ENCODE measurements around the gene ZNF366. TPM values are rescaled to one million over a fixed set of nuclear protein-coding genes. Genes with fewer than 3 reads are reported as not detected.

ZNF366 gene
- total RNA-seq, 4 donors from 2014 or later: 1.3 to 14.7 (median 3.0) TPM

DNA sequence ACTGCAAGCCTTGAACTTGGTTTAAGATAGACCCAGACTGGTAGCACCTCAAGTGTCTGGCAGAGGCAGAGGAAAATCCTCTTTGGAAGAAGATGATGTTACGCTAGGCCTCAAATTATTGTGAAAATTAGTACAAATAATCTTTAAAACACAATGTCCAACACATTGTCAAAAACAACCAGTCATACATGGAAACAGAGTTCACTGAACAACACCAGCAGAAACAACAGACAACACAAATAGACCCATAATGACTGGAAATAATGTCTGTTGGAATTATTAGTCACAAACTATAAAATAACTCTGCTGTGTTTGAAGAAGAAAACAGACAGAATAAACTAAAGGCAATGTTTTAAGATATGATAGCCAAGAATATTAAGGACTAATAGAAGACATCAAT, 15.4 kb upstream of the ZNF366 start:
- H3K4me1 ChIP-seq: peaks cover 0 to 3% of the 10 kb centered on the region in 2 donors
- H3K27ac ChIP-seq: no peak overlapping the region
- no peak for DNase-seq
- no peak for TF ChIP-seq POLR2A (IDR thresholded peaks at IDR 0.05)
- WGBS, 2 donors: 97 to 100% methylated on average over 1 of the region's 1 CpG
- intact Hi-C loops (cut with DNase I): loop anchor here (5.0 kb wide), 1 partner anchor 155 kb away; no protein-coding TSS in a partner anchor
- no peak overlapping the region for H3K4me3 ChIP-seq (replicated peaks in 1 of 3)
- no peaks in the 10 kb centered on the region for H3K36me3 ChIP-seq
- H3K27me3 ChIP-seq: no peaks in the 10 kb centered on the region
- H3K9me3 ChIP-seq: no peaks in the 10 kb centered on the region

DNA sequence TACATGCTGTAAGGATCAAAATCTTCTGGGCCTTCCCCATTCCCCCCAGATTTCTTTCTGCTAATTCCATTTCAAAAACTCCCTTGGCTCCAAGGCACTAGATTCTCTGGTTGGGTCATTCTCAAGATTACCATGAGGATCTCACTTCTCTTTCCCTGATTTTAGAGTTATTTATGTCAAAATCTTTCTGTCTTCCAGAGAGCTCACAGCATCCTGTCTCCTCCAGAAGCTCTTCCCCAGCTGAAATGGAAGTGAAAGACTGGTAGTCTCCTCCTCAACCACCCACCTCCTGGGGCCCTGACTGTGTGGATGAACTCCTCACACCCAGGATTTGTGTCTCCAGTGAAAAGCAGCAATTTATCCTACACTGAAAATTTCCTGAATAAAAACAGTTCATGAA, 11.9 kb upstream of the ZNF366 start:
- Histone ChIP-seq H3K4me1 (peaks cover 0 to 3% of the 10 kb centered on the region in 2 donors), H3K27ac (no peak overlapping the region), H3K9me3 (no peaks in the 10 kb centered on the region), H3K27me3 (no peaks in the 10 kb centered on the region), H3K4me3 (replicated peaks in 1 of 3) (no peak overlapping the region), H3K36me3 (no peaks in the 10 kb centered on the region)
- intact Hi-C loops (cut with DNase I): no loop called here
- TF ChIP-seq, protein P1, sequence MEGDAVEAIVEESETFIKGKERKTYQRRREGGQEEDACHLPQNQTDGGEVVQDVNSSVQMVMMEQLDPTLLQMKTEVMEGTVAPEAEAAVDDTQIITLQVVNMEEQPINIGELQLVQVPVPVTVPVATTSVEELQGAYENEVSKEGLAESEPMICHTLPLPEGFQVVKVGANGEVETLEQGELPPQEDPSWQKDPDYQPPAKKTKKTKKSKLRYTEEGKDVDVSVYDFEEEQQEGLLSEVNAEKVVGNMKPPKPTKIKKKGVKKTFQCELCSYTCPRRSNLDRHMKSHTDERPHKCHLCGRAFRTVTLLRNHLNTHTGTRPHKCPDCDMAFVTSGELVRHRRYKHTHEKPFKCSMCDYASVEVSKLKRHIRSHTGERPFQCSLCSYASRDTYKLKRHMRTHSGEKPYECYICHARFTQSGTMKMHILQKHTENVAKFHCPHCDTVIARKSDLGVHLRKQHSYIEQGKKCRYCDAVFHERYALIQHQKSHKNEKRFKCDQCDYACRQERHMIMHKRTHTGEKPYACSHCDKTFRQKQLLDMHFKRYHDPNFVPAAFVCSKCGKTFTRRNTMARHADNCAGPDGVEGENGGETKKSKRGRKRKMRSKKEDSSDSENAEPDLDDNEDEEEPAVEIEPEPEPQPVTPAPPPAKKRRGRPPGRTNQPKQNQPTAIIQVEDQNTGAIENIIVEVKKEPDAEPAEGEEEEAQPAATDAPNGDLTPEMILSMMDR (IDR thresholded peaks at IDR 0.05): no peak
- TF ChIP-seq POLR2A (IDR thresholded peaks at IDR 0.05): no peak
- no peak for DNase-seq

DNA sequence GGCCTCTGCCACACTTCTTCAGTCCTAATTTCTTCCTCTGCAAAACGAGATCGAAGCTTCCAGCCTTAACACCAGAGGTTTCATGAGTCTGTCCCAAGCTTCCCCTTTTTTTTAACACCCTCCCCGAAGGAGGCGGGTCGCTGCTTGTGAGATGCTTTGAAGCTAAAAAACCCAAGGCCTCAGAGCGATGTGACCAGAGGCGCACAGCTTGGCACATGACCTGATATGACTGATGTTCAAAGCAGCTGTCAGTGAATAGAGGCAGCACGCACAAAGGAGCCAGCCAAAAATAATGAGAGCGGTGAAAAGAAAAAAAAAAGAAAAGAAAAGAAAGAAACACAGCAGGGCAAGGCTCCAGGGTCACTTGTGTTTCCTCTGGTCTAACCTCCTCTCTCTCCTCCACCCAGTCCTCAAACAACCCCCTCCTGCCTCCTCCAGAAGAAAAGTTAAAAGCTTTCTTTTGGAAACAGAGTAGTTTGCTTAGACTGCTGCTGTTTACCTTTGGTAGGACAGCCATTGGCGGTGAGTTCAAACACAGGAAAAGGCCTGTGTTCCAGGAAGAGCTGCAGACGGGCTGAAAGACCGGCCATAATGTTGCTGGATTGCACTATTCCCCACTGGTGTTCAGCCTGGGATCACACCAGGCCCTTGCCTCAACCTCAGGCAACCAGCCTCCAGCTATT, 10.9 kb upstream of the ZNF366 start:
- Histone ChIP-seq H3K4me3 (replicated peaks in 1 of 3) (no peak overlapping the region), H3K27ac (peak overlapping the region in 1 of 3 donors; percentile 15), H3K27me3 (no peaks in the 10 kb centered on the region), H3K4me1 (no peaks in the 10 kb centered on the region), H3K9me3 (no peaks in the 10 kb centered on the region), H3K36me3 (no peaks in the 10 kb centered on the region)
- intact Hi-C loops (cut with DNase I): no loop called here
- TF ChIP-seq POLR2A (IDR thresholded peaks at IDR 0.05): no peak
- TF ChIP-seq, protein P1 (IDR thresholded peaks at IDR 0.05): no peak
- no peak for DNase-seq
- WGBS, 2 donors: 80 to 82% methylated on average over 12 of the region's 12 CpGs

DNA sequence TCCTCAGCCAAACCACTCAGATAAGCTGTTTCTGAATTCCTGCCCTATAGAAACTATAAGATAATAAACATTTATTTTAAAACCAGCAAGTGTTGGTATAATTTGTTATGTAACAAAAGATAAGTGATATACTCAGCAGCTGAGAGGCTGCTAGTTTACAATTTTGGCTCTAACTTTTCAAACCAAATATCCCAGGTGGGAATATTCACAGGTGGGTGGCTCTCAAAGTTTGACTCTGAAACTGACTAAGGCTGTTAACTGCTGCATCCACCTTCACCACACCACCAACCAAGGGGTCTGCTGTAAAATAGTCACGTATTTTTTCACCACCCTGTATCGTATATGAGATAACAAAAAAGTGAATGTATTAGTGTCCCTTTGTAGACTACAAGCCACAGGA, 9.7 kb upstream of the ZNF366 start:
- no peaks in the 10 kb centered on the region for H3K36me3 ChIP-seq
- no peaks in the 10 kb centered on the region for H3K27me3 ChIP-seq
- no peak overlapping the region for H3K4me3 ChIP-seq (replicated peaks in 1 of 3)
- H3K27ac ChIP-seq: no peak overlapping the region
- WGBS, 2 donors: 96 to 100% methylated on average over 2 of the region's 2 CpGs
- intact Hi-C loops (cut with DNase I): no loop called here
- TF ChIP-seq, protein P1 (IDR thresholded peaks at IDR 0.05): no peak
- TF ChIP-seq POLR2A (IDR thresholded peaks at IDR 0.05): no peak
- no peak for DNase-seq
- H3K4me1 ChIP-seq: no peaks in the 10 kb centered on the region
- no peaks in the 10 kb centered on the region for H3K9me3 ChIP-seq

DNA sequence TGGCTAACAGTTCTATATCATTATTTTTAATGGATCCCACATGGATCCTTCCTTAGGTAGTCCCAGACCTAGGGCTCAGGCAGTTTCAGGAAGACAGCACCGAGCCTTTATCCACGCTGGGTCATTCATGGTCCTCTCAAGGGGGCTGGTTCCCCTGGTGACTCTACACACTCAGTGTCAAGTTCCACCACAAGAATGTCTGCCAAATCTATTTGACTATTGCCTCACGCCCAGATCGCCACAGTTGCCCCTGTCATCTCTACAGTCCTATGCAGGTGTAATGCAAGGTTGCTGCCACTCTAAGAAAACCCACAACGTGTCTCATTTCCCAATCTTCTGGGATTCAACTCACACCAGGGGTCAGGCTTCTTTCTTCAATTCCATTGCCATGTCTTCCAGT, 8.0 kb upstream of the ZNF366 start:
- Histone ChIP-seq H3K27me3 (no peaks in the 10 kb centered on the region), H3K4me3 (replicated peaks in 1 of 3) (no peak overlapping the region), H3K36me3 (no peaks in the 10 kb centered on the region), H3K9me3 (no peaks in the 10 kb centered on the region), H3K27ac (no peak overlapping the region), H3K4me1 (peaks cover 0 to 4% of the 10 kb centered on the region in 2 donors)
- 87 to 94% methylated on average over 5 of the region's 5 CpGs for WGBS, 2 donors
- DNase-seq: no peak
- TF ChIP-seq, protein P1 (IDR thresholded peaks at IDR 0.05): no peak
- TF ChIP-seq POLR2A (IDR thresholded peaks at IDR 0.05): no peak
- intact Hi-C loops (cut with DNase I): no loop called here

DNA sequence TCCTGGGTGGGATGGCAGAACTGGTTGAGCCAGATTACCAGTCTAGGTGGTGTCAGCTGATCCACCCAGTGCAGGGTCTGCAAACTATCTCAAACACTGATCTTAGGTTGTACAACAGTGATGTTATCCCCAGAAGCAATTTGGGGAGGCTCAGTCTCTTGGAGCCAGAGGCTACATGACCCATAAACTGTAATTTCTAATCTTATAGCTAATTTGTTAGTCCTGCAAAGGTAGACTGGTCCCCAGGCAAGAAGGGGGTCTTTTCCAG, 5.3 kb upstream of the ZNF366 start:
- Histone ChIP-seq H3K27me3 (no peaks in the 10 kb centered on the region), H3K36me3 (no peaks in the 10 kb centered on the region), H3K9me3 (no peaks in the 10 kb centered on the region), H3K4me3 (replicated peaks in 1 of 3) (no peak overlapping the region), H3K4me1 (peaks cover 5 to 26% of the 10 kb centered on the region in 2 donors), H3K27ac (no peak overlapping the region)
- DNase-seq: no peak
- intact Hi-C loops (cut with DNase I): no loop called here
- TF ChIP-seq, protein P1 (IDR thresholded peaks at IDR 0.05): no peak
- TF ChIP-seq POLR2A (IDR thresholded peaks at IDR 0.05): no peak
